Small intestine (tissue), 7 donors: ENCODE data around the gene DENND1A. TPM values are rescaled to one million over a fixed set of nuclear protein-coding genes. Genes with fewer than 3 reads are reported as not detected.

ENCODE experiments used
- DNase-seq, 2 donors: peaks; one replicate each; pipeline versions ENCODE4 v3.0.0 to v3.0.0-alpha.2; 2013
- FAIRE-seq: peaks from 2 replicates; lab custom pipeline; 2012; peaks lifted over from hg19 to GRCh38; lab: Jason Lieb, UNC
- H3K27ac ChIP-seq, 3 donors: one replicate each; pipeline ENCODE4 v1.5.1; 2013; ENCODE audit warnings: low read length in 2 of 3, mild to moderate bottlenecking in 2 of 3, control low read depth in 1 of 3, inconsistent platforms in 1 of 3, low read depth in 1 of 3, moderate library complexity in 1 of 3
- H3K27me3 ChIP-seq, 3 donors: one replicate each; pipeline ENCODE4 v1.6.1; 2013; ENCODE audit warnings: low read length in 3 of 3, inconsistent platforms in 1 of 3; ENCODE audit not compliant: control insufficient read depth in 3 of 3, insufficient read depth in 3 of 3
- H3K36me3 ChIP-seq, 3 donors: one replicate each; pipeline ENCODE4 v1.6.1; 2013; ENCODE audit warnings: low read length in 3 of 3, inconsistent platforms in 1 of 3, low read depth in 1 of 3, mild to moderate bottlenecking in 1 of 3, moderate library complexity in 1 of 3; ENCODE audit not compliant: control insufficient read depth in 3 of 3, insufficient read depth in 2 of 3
- H3K4me1 ChIP-seq, 3 donors: one replicate each; pipeline ENCODE4 v1.6.1; 2013; ENCODE audit warnings: low read length in 2 of 3, inconsistent platforms in 1 of 3, low read depth in 1 of 3, mild to moderate bottlenecking in 1 of 3, moderate library complexity in 1 of 3; ENCODE audit not compliant: control insufficient read depth in 3 of 3, insufficient read depth in 2 of 3
- H3K4me3 ChIP-seq, 3 donors: one replicate each; pipeline ENCODE4 v1.5.1; 2013; ENCODE audit warnings: low read length in 3 of 3, control low read depth in 1 of 3, inconsistent platforms in 1 of 3, low read depth in 1 of 3, mild to moderate bottlenecking in 1 of 3, moderate library complexity in 1 of 3
- H3K9me3 ChIP-seq, 2 donors: one replicate each; pipeline ENCODE4 v1.6.1; 2013; ENCODE audit warnings: low read depth in 1 of 2, low read length in 1 of 2; ENCODE audit not compliant: control insufficient read depth in 2 of 2, insufficient read depth in 1 of 2
- WGBS, 3 donors: extraction: QIAGEN DNeasy Blood & Tissue Kit; methylation state at CpG; one replicate each; pipeline ENCODE4 v1.1.7; 2013; 5-methylcytosine and 5-hydroxymethylcytosine counted together
- polyA plus RNA-seq, 4 donors: library from polyadenylated mRNA; stranded (reverse) in 3 of 4; unstranded in 1 of 4; fragments of 200-250 nt in 3 of 4; fragments of 120-200 nt in 1 of 4; gene quantifications; one replicate each; pipeline versions ENCODE4 v1.2.1 to v1.2.3, GENCODE V29; 2013
- donor health status: healthy with polysubstance abuse.
- donor health status: control.
- donor health status: control.
- donor health status: Bipolar disorder and iron deficiency.
- donor health status: healthy.

DENND1A gene
- polyA plus RNA-seq, 4 donors = 11.5 to 43.4 (median 20.0) TPM

DNA sequence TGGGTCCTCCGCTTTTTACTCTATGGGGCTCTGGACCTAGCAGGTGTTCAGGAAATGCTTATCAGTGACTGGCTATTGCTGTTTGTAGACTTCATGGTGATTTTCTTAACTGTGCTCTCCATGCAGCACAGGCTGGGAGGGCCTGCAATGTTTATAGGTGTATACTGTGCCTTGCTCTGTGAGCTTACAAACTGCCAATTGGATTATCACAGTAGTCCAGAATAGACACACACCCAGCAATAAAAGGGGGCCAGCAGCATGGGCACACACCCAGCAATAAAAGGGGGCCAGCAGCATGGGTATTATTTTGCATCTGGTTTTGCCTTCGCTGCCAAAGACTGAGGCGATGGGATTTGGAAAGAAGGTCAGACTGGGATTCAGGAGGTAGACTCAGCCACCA is 473.9 kb downstream of the DENND1A start:
- H3K36me3 ChIP-seq = peaks cover 0 to 42% (median 3%) of the 10 kb centered on the region in 3 donors
- peak overlapping the region in 2 of 3 donors; percentile 55 to 62 for H3K27ac ChIP-seq
- H3K27me3 ChIP-seq = no peaks in the 10 kb centered on the region
- FAIRE-seq = no peak
- no peaks in the 10 kb centered on the region for H3K9me3 ChIP-seq
- WGBS, 3 donors = 26 to 70% (median 51%) methylated on average over 3 of the region's 3 CpGs
- H3K4me1 ChIP-seq = peaks cover 2 to 26% (median 3%) of the 10 kb centered on the region in 3 donors
- no peak overlapping the region for H3K4me3 ChIP-seq
- DNase-seq = peak; percentile 80 to 89

DNA sequence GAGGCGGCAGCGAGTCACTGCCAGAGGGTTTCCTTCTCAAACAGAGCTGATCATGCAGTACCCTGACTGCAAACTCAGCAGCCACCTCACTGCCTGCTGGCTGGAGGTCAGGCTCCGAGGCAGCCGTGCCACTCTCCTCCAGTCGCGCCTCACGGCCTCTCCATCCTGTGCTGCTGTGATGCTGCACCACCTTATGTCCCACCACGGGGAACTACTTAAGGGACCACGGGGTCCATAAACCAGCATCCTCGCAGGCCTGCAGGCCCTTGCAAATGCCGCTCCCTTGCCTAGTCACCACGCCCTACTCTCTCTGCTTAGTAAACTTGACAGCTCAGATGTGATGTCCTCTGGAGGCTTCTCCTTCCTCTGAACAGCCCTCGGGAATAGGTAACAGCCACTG is 474.7 kb downstream of the DENND1A start:
- WGBS, 3 donors = 67 to 86% (median 72%) methylated on average over 13 of the region's 13 CpGs
- Histone ChIP-seq H3K4me3 (no peak overlapping the region), H3K4me1 (peaks cover 2 to 26% (median 3%) of the 10 kb centered on the region in 3 donors), H3K9me3 (no peaks in the 10 kb centered on the region), H3K36me3 (peaks cover under 1 to 41% (median 3%) of the 10 kb centered on the region in 3 donors), H3K27ac (peak overlapping the region in 2 of 3 donors; percentile 55 to 62), H3K27me3 (no peaks in the 10 kb centered on the region)
- FAIRE-seq (no peak), DNase-seq (peak in 1 of 2 donors; percentile 14)

DNA sequence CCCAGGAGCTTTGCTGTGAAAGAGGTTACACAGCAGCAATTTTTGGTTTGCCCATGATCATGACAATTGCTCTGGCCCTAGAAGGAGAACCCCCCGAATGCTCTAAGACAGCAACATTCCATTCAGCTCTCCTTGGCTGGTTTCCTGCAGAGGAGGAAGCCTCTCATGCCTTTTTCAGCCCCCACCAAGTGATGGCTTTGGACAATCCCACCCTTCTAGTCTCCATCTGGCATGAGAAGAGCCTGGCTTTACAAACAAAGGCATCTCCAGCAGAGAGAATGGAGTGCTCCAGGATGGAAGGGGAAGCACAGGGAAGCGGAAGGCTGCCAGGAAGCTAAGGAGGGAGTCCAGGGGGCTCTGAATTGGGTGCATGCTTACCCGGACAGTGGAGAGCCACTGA is 475.6 kb downstream of the DENND1A start:
- H3K4me1 ChIP-seq = peaks cover 2 to 26% (median 3%) of the 10 kb centered on the region in 3 donors
- FAIRE-seq (no peak), DNase-seq (no peak)
- peaks cover 3 to 45% (median 4%) of the 10 kb centered on the region in 3 donors for H3K36me3 ChIP-seq
- H3K4me3 ChIP-seq = no peak overlapping the region
- H3K27ac ChIP-seq = peak overlapping the region in 1 of 3 donors; percentile 9
- 69 to 98% (median 87%) methylated on average over 3 of the region's 3 CpGs for WGBS, 3 donors
- no peaks in the 10 kb centered on the region for H3K27me3 ChIP-seq
- H3K9me3 ChIP-seq = no peaks in the 10 kb centered on the region

GRCh38 chr9:123453831-123454321 is 476.1 kb downstream of the DENND1A start:
- no peaks in the 10 kb centered on the region for H3K27me3 ChIP-seq
- H3K36me3 ChIP-seq = peaks cover 3 to 45% (median 4%) of the 10 kb centered on the region in 3 donors
- DNase-seq = peak; percentile 42 to 71
- WGBS, 3 donors = 35 to 71% (median 53%) methylated on average over 7 of the region's 7 CpGs
- H3K4me1 ChIP-seq = peaks cover 2 to 26% (median 3%) of the 10 kb centered on the region in 3 donors
- no peak overlapping the region for H3K4me3 ChIP-seq
- H3K27ac ChIP-seq = peak overlapping the region in 1 of 3 donors; percentile 9
- no peaks in the 10 kb centered on the region for H3K9me3 ChIP-seq
- no peak for FAIRE-seq

DNA sequence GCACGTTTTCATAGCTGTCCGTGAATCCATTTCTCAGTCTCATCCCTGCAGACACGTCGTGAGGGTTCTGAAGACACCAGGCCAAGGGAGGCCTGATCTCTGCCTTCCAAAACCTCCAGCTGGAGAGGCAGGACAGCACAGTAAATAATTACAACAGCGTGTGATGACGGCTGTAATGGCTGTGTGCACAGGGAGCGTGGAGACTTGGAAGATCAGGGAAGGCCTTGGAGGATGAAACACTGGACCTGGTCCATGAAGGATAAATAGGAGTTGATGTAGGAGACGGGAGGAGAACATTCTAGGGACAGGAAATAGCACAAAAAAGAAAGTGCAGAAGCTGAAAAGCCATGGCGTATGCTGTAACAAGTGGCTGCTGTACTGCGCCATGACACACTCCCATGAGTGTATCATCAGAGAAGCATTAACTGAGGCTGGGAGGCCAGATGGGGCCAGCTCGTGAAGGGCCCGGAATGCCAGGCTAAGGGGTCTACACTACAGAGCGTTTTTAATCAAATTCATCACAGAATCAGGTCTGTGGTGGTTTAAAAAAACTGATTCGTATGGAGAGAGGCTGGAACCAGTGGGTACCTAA is 476.8 kb downstream of the DENND1A start:
- Histone ChIP-seq H3K27me3 (no peaks in the 10 kb centered on the region), H3K27ac (no peak overlapping the region), H3K36me3 (peaks cover 3 to 47% (median 4%) of the 10 kb centered on the region in 3 donors), H3K9me3 (no peaks in the 10 kb centered on the region), H3K4me1 (peaks cover 2 to 26% (median 3%) of the 10 kb centered on the region in 3 donors), H3K4me3 (no peak overlapping the region)
- no peak for FAIRE-seq
- WGBS, 3 donors = 94 to 95% (median 94%) methylated on average over 14 of the region's 14 CpGs
- DNase-seq = no peak

DNA sequence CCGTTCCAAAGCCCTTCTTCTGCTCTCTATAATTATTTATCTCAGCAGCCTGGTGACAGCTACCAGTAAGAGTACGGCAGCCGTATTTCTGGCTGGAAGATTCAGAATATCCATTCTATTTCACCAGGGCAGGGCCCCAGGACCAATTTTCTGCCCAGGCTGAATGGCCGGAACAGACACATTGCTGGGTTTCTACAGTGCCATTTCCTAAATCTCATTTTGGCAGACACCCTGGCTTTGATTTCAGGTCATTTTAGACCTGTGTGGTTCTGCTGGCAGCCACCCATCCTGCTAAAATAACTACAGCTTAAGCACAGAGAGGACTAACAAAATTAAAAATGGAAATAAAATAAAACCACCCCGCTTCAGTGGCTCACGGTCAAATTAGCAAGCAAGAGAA is 478.9 kb downstream of the DENND1A start:
- DNase-seq (no peak), FAIRE-seq (no peak)
- H3K36me3 ChIP-seq = peaks cover 3 to 47% (median 4%) of the 10 kb centered on the region in 3 donors
- no peak overlapping the region for H3K27ac ChIP-seq
- no peak overlapping the region for H3K4me3 ChIP-seq
- WGBS, 3 donors = 93 to 98% (median 97%) methylated on average over 6 of the region's 6 CpGs
- H3K4me1 ChIP-seq = peaks cover 0 to 9% (median 0%) of the 10 kb centered on the region in 3 donors
- H3K27me3 ChIP-seq = no peaks in the 10 kb centered on the region
- H3K9me3 ChIP-seq = no peaks in the 10 kb centered on the region

DNA sequence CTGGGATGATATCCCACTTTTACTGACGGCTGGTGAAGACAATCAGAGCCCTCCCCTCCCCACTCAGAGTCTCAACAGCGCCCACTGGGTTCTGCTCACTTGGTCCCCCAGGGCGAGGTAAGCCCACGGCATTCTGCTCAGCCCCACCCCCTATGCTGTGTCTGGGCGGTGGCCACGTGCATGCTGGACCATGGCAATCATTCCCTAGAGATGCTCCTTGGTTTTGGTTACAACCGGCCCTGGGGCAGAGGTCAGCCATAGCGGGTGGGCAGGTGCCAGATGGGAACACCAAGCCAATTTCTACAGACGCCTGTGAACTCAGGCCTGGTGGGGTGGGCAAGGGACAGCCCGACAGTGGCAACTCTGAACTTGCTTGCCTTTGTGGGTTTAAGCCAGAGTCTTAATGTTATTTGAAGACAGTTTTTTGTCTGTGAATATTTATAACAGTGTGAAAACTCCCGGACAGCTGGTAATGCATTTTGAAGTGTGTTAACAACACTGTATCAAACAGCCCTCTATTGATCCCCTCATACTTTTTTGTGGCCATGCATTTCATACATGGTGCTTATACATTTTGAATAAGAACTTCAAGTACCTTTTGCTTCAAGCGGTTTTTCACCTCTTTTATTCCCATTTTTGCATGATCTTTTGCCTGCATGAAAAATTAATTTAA is 479.7 kb downstream of the DENND1A start:
- DNase-seq (no peak), FAIRE-seq (no peak)
- no peak overlapping the region for H3K27ac ChIP-seq
- H3K36me3 ChIP-seq = peaks cover 3 to 48% (median 4%) of the 10 kb centered on the region in 3 donors
- H3K4me3 ChIP-seq = no peak overlapping the region
- H3K27me3 ChIP-seq = no peaks in the 10 kb centered on the region
- no peaks in the 10 kb centered on the region for H3K9me3 ChIP-seq
- peaks cover 0 to 2% (median 0%) of the 10 kb centered on the region in 3 donors for H3K4me1 ChIP-seq
- 69 to 80% (median 70%) methylated on average over 12 of the region's 12 CpGs for WGBS, 3 donors

- Histone ChIP-seq H3K4me3 (no peak overlapping the region), H3K4me1 (no peaks in the 10 kb centered on the region), H3K27me3 (no peaks in the 10 kb centered on the region), H3K36me3 (peaks cover 3 to 44% (median 6%) of the 10 kb centered on the region in 3 donors), H3K27ac (no peak overlapping the region), H3K9me3 (no peaks in the 10 kb centered on the region)
- WGBS, 3 donors = 92 to 96% (median 93%) methylated on average over 9 of the region's 9 CpGs
- DNase-seq (no peak), FAIRE-seq (no peak)
These were observed 481.8 kb downstream of the DENND1A start for GRCh38 chr9:123447934-123448646.
